Keratinocyte (primary cell): ENCODE results near the gene SP110. TPM values are rescaled to one million over a fixed set of nuclear protein-coding genes. Genes with fewer than 3 reads are reported as not detected.
"Not testable (repeated sequence)": the region's sequence is repeated elsewhere in the genome, so short reads cannot be mapped to it uniquely, and the experiment has no call there.

Experiments used
- DNase-seq: peaks from one replicate; pipeline ENCODE4 v3.0.0-alpha.2; 2011; ENCODE audit warnings: low read depth, missing footprints, low spot score
- FAIRE-seq: peaks from 2 replicates; lab custom pipeline; 2011; peaks lifted over from hg19 to GRCh38; lab: Jason Lieb, UNC
- H2AFZ ChIP-seq: 2 replicates; pipeline ENCODE4 v1.6.0; 2012; ENCODE audit warnings: low read length, control low read depth, inconsistent platforms; ENCODE audit not compliant: control insufficient read depth
- H3K27ac ChIP-seq: 2 replicates; pipeline ENCODE4 v1.5.1; 2011; ENCODE audit warnings: low read length; ENCODE audit not compliant: control insufficient read depth, insufficient read depth
- H3K27me3 ChIP-seq: 3 replicates; pipeline ENCODE4 v1.6.0; 2011; ENCODE audit warnings: low read length; ENCODE audit not compliant: control insufficient read depth, insufficient read depth; ENCODE audit errors: extremely low read depth
- H3K36me3 ChIP-seq, 2 experiments: 2 replicates in 1 of 2; 3 replicates in 1 of 2; pipeline ENCODE4 v1.5.1; 2011; ENCODE audit warnings: low read length in 2 of 2, mild to moderate bottlenecking in 1 of 2; ENCODE audit not compliant: control insufficient read depth in 2 of 2, insufficient read depth in 2 of 2; ENCODE audit errors: extremely low read depth in 1 of 2
- H3K4me1 ChIP-seq: 3 replicates; pipeline ENCODE4 v1.5.1; 2011; ENCODE audit warnings: low read length; ENCODE audit not compliant: control insufficient read depth, insufficient read depth; ENCODE audit errors: extremely low read depth
- H3K4me2 ChIP-seq: 3 replicates; pipeline ENCODE4 v1.6.0; 2011; ENCODE audit warnings: low read depth, low read length; ENCODE audit not compliant: control insufficient read depth, insufficient read depth; ENCODE audit errors: extremely low read depth
- H3K4me3 ChIP-seq, 3 experiments: fragments of 200-600 bp in 1 of 3; sonication (generic) in 1 of 3; 2 replicates in 2 of 3; 3 replicates in 1 of 3; pipeline ENCODE4 v1.5.1; 2011 to 2016; ENCODE audit warnings: low read length in 3 of 3, mild to moderate bottlenecking in 3 of 3, control low read depth in 2 of 3, inconsistent platforms in 1 of 3, low read depth in 1 of 3, mixed read lengths in 1 of 3, mixed run types in 1 of 3, moderate library complexity in 1 of 3; ENCODE audit not compliant: control insufficient read depth in 2 of 3, insufficient read depth in 2 of 3; ENCODE audit errors: extremely low read depth in 1 of 3
- H3K79me2 ChIP-seq: 2 replicates; pipeline ENCODE4 v1.6.0; 2012; ENCODE audit warnings: low read length; ENCODE audit not compliant: control insufficient read depth, insufficient read depth
- H3K9ac ChIP-seq: 3 replicates; pipeline ENCODE4 v1.6.0; 2011; ENCODE audit warnings: low read length; ENCODE audit not compliant: control insufficient read depth, insufficient read depth; ENCODE audit errors: extremely low read depth
- H3K9me1 ChIP-seq: 3 replicates; pipeline ENCODE4 v1.6.0; 2011; ENCODE audit warnings: low read length; ENCODE audit not compliant: control insufficient read depth, insufficient read depth; ENCODE audit errors: extremely low read depth
- H3K9me3 ChIP-seq: 2 replicates; pipeline ENCODE4 v1.5.1; 2012; ENCODE audit warnings: low read depth, low read length; ENCODE audit not compliant: control insufficient read depth
- H4K20me1 ChIP-seq: 3 replicates; pipeline ENCODE4 v1.6.0; 2011; ENCODE audit warnings: low read length; ENCODE audit not compliant: control insufficient read depth, insufficient read depth; ENCODE audit errors: extremely low read depth
- CTCF ChIP-seq, 3 experiments: IDR thresholded peaks in 1 of 3; conservative IDR thresholded peaks in 1 of 3; optimal IDR thresholded peaks in 1 of 3; 2 replicates in 2 of 3; 3 replicates in 1 of 3; pipeline versions ENCODE3 to v1.5.1; 2011; ENCODE audit warnings: low read length in 3 of 3, mild to moderate bottlenecking in 3 of 3, moderate library complexity in 2 of 3, control low read depth in 1 of 3, inconsistent platforms in 1 of 3; ENCODE audit not compliant: insufficient read depth in 2 of 3; ENCODE audit errors: extremely low read depth in 1 of 3
- EZH2 ChIP-seq: IDR thresholded peaks from one replicate; pipeline ENCODE4 v1.6.1; 2012; ENCODE audit warnings: inconsistent platforms, mild to moderate bottlenecking, low read length, moderate library complexity
- dilution Hi-C: fragments of 300-500 bp; cut with MboI; formaldehyde crosslinking; loops from one replicate; pipeline ENCODE4 v1.7.0; 2020; ENCODE audit warnings: low sequenced_read_pairs; ENCODE audit not compliant: extremely low pct_ligation_motif_present
- polyA plus RNA-seq, 5 experiments: library from polyadenylated mRNA; depleted of rRNA in 3 of 5; stranded (reverse) in 3 of 5; stranded (forward) in 1 of 5; unstranded in 1 of 5; fragments of >200 nt; gene quantifications; 1 replicate in 1 of 5; 2 replicates in 3 of 5; 3 replicates in 1 of 5; pipeline versions ENCODE4 v1.2.1 to v1.2.3, GENCODE V29; 2011 to 2012; ENCODE audit warnings: missing spikeins in 2 of 5, low read depth in 1 of 5, low replicate concordance in 1 of 5

Gene SP110
- polyA plus RNA-seq, 1 donor (not counting 4 experiments of a cell fraction or from before 2014, with no cell fraction given): 26.5 TPM

GRCh38 chr2:230124757-230125431 lies 94.9 kb downstream of the SP110 start:
- no peak overlapping the region for H3K4me3 ChIP-seq
- FAIRE-seq: no peak

GRCh38 chr2:230124235-230124634 lies 95.5 kb downstream of the SP110 start:
- Histone ChIP-seq H3K4me1 (no peaks in the 10 kb centered on the region), H3K79me2 (no peaks in the 10 kb centered on the region), H3K4me3 (no peak overlapping the region), H2AFZ (no peak overlapping the region), H3K27ac (no peak overlapping the region), H4K20me1 (no peaks in the 10 kb centered on the region), H3K9me3 (no peaks in the 10 kb centered on the region), H3K27me3 (no peaks in the 10 kb centered on the region), H3K4me2 (no peak overlapping the region), H3K9ac (no peak overlapping the region), H3K36me3 (no peaks in the 10 kb centered on the region), H3K9me1 (no peaks in the 10 kb centered on the region)
- no peak for DNase-seq
- dilution Hi-C loops: no loop called here
- no peak for FAIRE-seq
- TF ChIP-seq EZH2: no peak
- TF ChIP-seq CTCF (optimal IDR thresholded peaks at IDR 0.05 in 1 of 3, IDR thresholded peaks at IDR 0.05 in 1 of 3, conservative IDR thresholded peaks at IDR 0.05 in 1 of 3; ENCODE audit: extremely low read depth in 1 of 3, insufficient read depth in 2 of 3, low read length in 3 of 3): no peak

More at GRCh38 chr2:230124757-230125431, 94.9 kb downstream of the SP110 start:
- Histone ChIP-seq H3K4me2 (no peak overlapping the region), H3K9ac (no peak overlapping the region), H2AFZ (no peak overlapping the region), H3K9me3 (no peaks in the 10 kb centered on the region), H3K4me1 (no peaks in the 10 kb centered on the region), H3K27ac (no peak overlapping the region), H3K79me2 (no peaks in the 10 kb centered on the region), H3K9me1 (no peaks in the 10 kb centered on the region), H3K27me3 (no peaks in the 10 kb centered on the region), H4K20me1 (no peaks in the 10 kb centered on the region), H3K36me3 (no peaks in the 10 kb centered on the region)
- TF ChIP-seq CTCF (optimal IDR thresholded peaks at IDR 0.05 in 1 of 3, IDR thresholded peaks at IDR 0.05 in 1 of 3, conservative IDR thresholded peaks at IDR 0.05 in 1 of 3; ENCODE audit: extremely low read depth in 1 of 3, insufficient read depth in 2 of 3, low read length in 3 of 3) (no peak), EZH2 (no peak)
- DNase-seq: no peak
- dilution Hi-C loops: no loop called here

GRCh38 chr2:230120376-230120775 lies 99.4 kb downstream of the SP110 start:
- H3K4me1 ChIP-seq, H3K27ac ChIP-seq, H3K4me3 ChIP-seq, H2AFZ ChIP-seq, FAIRE-seq, DNase-seq, H3K36me3 ChIP-seq, H3K9ac ChIP-seq, H3K79me2 ChIP-seq, H3K27me3 ChIP-seq, H3K4me2 ChIP-seq, H3K9me3 ChIP-seq, H4K20me1 ChIP-seq, dilution Hi-C loops, H3K9me1 ChIP-seq: not testable (repeated sequence)

GRCh38 chr2:230119827-230120226 lies 100.0 kb downstream of the SP110 start:
- H3K9me1 ChIP-seq, H3K4me1 ChIP-seq, dilution Hi-C loops, DNase-seq, H3K9me3 ChIP-seq, H3K36me3 ChIP-seq, H3K27ac ChIP-seq, FAIRE-seq, H3K79me2 ChIP-seq, H3K27me3 ChIP-seq, H3K4me2 ChIP-seq, H3K4me3 ChIP-seq, H2AFZ ChIP-seq, H4K20me1 ChIP-seq, H3K9ac ChIP-seq: not testable (repeated sequence)
